T-helper 9 cell (primary cell): ENCODE measurements around the gene UNC45A.

Experiments used
- DNase-seq: peaks from one replicate; pipeline ENCODE4 v3.0.0-alpha.2; 2020

Gene UNC45A

DNA sequence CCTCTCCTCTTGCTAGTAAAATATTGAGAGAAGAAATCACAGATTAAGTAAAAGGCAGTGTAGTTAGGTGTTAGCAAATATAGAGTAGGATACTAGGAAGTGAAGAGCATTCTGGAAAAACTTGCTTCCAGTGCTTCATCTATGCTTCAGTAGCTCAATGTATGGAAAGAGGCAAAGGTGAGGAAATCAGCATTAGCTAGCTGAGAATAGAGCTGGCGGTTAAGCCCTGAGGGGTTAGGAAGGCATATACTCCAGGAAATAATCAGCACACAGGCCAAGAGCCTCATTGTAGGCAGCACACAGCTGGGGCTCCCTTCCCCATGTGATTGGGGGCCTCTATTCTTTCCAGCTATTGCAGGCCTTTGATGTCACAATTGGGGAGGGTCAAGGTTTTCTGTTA, 33.3 kb downstream of the UNC45A start:
- no peak for DNase-seq

DNA sequence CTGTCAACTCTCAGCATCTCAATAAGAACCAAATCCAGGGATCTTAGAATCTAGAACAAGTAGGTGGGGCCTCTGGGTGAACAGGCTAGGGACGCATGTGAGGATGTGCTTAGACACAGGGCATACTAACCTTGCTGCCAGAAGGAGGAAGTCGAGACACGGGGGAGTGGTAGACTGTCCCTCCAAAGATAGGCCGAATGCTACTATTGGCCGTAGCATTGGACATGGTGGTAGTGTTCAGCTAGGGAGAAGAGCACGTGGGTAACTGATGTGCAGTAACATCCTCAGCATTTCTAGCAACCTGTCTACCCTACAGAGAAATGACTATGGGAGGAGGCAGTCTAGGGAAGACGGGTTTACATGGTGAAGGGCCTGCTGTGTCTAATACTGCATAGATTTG, 35.2 kb downstream of the UNC45A start:
- DNase-seq, result no peak

DNA sequence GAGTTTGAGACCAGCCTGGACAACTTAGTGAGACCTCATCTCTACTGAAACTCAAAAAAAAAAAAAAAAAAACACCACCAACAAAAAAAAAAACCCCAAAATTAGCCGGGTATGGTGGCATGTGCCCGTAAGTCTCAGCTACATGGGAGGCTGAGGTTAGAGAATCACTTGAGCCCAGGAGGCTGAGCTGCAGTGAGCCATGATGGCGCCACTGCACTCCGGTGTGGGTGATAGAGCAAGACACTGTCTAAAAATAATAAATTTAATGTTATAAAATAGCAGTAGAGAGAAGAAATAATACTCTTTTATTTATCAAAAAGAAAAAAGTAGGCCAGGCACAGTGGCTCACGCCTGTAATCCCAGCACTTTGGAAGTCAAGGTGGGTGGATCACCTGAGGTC, 37.0 kb downstream of the UNC45A start:
- no peak for DNase-seq

DNA sequence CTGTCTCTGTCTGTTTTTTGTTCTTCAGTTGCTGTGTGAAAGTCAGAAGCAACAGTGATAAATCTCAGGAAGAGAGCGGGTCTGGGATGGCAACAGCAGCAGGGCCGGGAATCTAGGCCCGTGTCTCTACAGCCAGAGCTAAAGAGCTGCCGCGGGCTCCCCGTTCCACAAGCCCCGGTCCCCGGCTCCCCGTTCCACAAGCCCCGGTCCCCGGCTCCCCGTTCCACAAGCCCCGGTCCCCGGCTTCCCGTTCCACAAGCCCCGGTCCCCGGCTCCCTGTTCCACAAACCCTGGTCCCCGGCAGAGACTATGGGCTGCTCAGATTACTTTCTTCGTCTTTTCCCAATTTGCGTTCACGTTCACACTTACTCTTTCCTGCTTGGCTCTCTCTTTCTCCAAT, 39.1 kb downstream of the UNC45A start:
- DNase-seq, result no peak

DNA sequence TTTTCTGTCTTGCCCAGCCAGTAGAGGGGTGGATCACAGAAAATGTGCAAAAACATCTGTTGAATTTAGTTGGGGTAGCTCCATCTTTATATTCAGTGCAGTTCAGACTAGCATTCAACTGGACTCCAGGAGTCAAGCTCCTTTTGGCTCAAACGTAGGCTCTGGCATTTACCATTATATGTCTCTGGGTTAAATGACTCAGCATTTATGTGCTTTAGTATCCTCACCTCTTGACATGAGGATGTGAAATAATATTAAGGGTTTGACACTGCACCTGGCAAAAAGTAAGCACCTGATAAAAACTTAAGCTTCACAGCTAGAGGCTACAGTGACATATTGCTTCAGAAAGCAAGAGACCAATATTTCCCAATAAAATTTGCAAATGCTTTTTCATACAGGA, 44.5 kb downstream of the UNC45A start:
- DNase-seq, result no peak

DNA sequence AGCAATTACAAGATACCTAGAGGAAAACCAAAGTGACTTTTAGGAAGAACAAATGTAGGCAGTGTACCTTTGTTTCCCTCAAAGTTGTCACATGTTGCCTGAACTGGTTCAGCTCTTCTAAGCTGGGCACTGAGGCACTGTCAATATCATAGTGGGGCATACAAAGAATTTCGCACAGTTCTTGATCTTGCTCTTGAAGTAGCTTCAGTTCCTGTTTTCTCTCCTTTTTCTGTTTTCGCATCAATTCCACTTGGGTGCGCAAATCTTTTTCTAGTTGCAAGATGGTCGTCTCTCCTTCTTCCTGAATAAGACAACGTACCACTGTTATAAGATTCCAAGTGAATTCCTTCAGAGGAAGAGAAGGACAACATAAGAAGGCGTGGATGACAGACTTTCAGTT, 46.6 kb downstream of the UNC45A start:
- no peak for DNase-seq

DNA sequence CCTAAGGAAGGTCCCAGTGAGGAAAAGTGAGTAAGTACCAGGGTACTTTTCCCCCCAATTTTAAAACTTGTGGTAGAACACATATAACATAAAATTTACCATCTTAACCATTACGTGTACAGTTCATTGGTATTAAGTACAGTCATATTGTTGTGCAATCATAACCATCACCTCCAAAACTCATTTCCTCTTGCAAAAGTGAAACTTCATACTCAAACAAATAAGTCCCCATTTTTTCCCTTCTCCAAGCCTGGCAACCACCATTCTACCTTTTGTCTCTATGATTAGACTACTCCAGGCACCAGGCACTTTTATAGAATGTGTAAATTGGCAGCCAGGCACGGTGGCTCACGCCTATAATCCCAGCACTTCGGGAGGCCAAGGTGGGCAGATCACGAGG, 47.0 kb downstream of the UNC45A start:
- no peak for DNase-seq

DNA sequence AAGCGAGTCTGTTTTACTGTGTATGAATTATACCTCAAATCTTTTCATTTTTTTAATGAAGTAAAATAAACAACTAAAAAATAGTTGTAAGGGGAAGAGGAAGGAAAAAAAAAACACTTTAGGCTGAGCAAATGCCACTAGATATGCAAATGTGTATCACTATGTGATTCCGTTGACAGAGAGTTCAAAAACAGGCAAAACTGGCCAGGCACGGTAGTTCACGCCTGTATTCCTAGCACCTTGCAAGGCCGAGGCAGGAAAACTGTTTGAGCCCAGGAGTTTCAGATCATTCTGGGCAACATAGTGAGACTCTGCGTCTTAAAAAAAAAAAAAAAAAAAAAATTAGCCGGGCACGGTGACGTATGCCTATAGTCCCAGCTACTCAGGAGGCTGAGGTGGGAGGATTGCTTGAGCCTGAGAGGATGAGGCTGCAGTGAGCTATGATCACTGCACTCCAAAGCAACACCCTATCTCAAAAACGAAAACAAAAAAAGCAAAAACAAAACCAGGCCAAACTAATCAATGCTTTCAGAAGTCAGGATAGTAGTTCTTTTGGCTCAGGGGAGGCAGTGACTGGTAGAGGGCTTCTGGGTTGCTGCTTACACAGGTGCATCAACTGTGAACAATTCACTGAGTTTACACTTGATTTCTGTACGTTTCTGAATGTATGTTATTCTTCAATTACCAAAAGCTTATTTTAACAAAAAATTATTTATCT, 51.9 kb downstream of the UNC45A start:
- DNase-seq, result no peak

DNA sequence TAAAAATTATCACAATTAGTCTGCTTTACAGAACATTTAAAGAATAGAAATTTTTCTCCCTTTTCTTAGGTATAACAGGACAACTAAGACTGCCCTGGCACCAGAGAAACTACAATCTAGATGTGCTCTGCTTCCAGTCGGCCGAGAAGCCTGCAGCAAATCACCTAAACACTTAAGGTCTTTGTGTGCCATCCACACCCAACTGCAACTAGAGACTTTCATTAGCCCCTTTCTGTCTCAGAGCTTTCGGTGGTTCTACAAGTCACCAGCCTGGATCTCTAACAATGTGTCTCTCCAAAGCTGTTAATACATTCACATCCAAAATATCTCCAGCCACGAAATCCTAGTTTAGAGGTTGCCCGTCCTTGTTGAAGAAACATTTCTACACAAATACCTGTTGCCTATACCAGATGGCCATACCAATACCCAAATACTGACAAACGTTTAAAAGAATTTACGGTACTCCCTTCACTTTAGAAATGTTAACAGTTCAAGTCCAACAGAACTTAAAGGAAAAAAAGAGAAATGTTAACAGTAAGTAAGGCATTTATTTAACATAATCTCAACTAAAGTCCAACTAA, 52.6 kb downstream of the UNC45A start:
- no peak for DNase-seq

DNA sequence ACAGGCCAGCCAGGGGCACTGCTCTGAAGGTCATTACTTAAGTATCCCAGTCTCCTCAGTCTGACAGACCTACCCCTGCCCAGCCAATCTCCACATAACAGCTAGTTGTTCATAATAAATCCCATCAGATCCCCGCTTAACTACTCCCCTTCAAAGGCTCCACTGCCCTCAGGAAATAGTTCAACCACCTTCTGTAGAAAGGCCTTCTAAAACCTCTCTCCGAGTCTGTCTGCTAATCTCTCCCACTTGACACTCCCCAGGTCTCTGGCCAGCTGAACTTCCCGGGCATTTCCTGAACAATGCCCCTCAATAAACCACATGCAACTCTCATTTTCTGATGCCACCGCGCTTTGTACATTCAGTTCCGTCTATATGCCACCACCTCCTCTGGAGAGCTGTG, 53.2 kb downstream of the UNC45A start:
- no peak for DNase-seq

DNA sequence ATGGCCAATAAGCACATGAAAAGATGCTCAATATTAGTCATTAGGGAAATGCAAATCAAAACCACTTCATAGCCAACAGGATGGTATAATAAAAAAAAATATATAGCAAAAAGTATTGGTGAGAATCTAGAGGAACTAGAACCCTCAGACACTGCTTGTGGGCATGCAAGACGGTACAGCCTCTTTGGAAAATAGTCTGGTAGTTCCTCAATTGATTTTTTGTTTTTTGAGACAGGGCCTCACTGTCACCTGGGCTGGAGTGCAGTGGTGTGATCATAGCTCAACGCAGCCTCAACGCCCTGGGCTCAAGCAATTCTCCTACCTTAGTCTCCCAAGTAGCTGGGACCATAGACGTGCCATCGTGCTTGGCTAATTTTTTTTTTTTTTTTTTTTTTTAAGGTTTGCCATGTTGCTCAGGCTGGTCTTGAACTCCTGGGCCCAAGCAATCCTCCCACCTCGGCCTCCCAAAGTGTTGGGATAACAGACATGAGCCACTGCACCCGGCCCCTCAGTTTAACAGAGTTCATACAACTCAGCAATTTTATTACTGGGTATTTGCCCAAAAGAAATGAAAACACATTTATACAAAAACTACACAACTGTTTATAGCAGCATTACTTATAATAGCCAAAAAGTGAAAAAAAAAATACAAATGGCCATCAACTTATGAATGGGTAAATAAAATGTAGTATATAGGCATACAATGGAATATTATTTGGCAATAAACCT, 54.1 kb downstream of the UNC45A start:
- DNase-seq, result no peak

DNA sequence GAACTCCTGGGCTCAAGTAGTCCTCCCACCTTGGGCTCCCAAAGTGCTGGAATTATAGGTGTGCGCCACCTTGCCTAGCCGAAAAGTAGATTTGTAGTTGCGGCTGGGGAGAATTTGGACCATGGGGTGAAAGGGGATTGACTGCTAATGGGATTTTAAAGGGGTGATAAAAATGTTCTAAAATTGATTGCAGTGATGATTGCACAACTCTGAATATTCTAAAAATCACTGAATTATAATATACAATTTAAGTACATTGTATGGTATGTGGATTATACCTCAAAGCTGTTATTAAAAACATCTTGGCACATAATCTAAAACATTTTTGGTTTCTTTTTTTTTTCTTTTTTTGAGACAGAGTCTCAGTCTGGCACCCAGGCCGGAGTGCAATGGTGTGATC, 55.4 kb downstream of the UNC45A start:
- DNase-seq, result no peak

DNA sequence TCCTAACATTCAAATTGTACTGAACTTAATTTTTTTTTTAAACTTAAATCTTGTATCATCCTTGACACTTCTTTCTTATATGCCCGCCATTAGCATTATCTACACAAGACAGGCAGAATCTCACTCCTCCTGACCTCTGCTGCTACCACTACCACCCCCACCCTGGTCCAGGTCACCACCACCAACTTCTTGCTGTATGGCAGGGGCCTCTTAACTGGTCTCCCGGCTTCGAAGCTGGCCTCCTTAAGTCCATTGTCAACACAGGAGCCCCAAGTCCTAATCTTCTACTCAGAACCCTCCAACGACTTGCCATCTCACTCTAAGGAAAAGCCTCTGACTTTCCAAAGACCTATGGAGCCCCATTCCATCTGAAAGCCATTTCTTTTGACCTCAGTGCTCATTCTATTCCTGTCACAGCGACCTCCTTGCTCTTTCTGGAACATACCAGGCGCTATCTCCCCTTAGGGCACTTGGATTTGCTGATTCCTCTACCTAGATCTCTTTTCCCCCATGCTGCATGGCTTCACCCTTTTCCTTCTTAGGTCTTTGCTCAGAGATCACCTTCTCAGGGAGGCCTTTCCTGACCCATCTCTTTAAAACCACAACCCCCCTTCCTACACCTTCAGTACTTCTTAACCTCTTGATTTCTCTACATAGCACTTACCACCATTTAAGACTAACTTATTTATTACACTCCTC, 56.7 kb downstream of the UNC45A start:
- DNase-seq, result no peak

DNA sequence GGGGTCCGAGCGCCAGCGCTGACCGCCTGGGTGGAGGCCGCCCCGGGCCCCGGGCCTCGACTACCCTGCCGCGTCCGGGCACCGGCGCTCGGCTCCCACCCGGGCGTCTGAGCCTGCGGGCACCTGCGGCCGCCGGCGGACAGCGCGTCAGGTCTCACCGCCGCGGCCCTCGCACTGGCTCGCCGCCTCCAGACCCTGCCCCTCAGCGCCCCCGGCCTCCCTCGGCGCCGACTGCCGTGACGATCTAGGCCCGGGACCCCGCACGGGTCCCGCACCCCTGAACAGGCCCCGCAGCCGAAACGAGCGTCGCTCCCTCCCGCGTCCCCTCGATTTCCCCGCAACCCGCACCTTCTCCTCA, 59.0 kb downstream of the UNC45A start:
- no peak for DNase-seq

DNA sequence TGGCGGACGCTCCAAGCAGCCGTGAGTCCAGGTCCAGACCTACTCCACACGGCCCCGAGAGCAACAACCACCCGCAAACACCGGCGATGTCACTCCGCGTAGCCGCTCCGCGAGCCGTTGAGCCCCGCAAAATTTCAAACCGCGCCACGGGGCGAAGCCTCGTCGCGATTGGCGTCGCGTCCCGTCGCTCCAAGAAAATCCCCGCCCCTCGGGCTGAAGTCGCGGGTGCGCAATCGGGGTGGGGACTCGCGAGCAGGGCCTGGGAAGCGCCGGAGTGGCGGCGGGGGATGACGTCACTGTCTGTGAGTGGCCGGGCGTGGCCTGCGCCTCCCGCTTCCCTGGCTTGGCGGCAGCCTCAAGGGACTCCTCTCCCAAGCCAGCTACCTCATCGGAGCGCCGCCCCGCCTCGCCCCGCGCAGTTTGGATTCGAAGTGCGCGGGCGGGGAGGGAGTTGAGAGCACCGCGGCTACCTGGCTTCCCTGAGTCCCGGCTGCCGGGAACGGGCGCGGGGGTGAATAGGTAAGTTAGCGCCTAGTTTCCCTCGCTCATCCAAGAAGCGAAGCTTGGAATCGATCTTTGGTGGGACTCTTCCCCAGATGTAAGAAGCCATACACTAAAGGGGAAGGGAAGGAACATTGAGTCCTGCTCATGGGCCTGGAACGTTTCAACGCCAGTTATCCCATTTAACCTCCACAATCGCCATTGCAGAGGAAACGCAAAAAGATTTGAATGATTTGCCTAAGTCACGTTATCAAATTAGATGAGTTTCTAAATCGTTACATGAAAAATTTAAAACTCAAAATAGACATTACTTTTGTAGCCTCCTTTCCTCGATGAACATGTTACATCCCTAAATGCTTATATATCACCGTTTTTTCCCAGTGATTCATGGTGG, 59.6 kb downstream of the UNC45A start, which contains the start of gene PRC1:
Gene PRC1 (minus strand): TSS at position 119 of the 895 bp plus-strand sequence. CDS start 118 bp downstream, at position 1.
- peak; percentile 98 for DNase-seq

DNA sequence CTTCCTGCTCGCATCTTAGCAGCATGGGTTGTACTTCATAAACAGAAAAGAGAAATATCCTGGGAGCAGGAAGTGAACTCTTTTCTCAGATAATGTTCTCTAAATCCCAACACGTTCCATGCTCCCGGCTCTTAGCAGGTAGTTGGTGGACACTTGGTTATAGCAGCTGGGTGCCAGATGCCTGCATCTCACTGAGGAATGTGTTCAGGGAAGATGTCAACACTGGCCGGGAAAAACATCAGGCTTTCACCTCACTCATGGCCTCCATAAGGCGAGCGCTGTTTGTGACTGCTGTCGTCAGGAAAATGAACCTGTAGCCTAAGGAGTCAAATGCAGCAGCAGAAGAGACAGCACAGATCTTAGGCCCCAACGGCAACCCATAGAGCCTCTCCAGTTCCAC, 63.7 kb downstream of the UNC45A start:
- DNase-seq, result no peak

DNA sequence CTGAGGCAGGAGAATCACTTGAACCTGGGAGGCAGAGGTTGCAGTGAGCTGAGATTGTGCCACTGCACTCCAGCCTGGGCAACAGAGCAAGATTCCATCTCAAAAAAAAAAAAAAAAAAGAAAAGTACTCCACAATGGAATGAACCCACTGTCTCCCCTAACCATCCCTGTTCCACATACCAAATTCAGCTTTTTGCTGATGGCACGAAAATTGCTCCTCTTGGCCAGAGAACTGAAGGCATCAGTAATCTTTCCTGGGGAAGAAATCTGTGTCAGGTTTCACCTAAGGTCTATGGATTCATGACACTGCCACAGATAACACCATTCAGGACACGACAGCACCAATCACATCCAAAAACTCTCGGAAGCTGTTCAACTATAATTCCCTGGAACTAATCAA, 66.1 kb downstream of the UNC45A start:
- no peak for DNase-seq
